ENCODE measurements around the gene IFIH1. TPM values are rescaled to one million over a fixed set of nuclear protein-coding genes. Genes with fewer than 3 reads are reported as not detected.

Gene IFIH1
- total RNA-seq, 1 donor = 7.7 TPM

DNA sequence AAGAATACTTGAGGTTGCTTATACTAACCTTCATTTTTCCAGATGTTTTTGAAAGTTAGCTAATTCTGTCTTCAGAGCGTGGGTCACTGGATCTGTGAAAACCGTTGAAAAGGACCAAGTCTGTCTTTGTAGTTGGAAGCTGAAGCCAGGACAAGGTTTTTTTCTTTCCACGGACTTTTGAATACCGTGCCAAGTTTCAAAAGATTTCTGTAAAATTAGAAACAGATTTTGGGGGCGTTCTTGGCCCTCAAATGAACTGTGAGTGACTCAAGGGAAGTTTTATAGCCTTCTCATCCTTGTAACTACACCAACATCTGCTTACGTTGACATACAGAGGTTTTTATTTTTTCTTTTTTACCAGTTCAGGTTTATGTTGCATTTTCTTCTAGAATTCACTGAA, 75.2 kb downstream of the IFIH1 start, which contains the start of gene FAP:
TSS of gene FAP (minus strand) at position 152 of the 400 bp plus-strand sequence. CDS start at position 34, 118 bp downstream.
- H3K4me3 ChIP-seq (ENCODE audit: low read depth, low read length) = peak within 1 kb of the TSS; percentile 80
- DNase-seq (ENCODE audit: low read depth) = peak; percentile 98

DNA sequence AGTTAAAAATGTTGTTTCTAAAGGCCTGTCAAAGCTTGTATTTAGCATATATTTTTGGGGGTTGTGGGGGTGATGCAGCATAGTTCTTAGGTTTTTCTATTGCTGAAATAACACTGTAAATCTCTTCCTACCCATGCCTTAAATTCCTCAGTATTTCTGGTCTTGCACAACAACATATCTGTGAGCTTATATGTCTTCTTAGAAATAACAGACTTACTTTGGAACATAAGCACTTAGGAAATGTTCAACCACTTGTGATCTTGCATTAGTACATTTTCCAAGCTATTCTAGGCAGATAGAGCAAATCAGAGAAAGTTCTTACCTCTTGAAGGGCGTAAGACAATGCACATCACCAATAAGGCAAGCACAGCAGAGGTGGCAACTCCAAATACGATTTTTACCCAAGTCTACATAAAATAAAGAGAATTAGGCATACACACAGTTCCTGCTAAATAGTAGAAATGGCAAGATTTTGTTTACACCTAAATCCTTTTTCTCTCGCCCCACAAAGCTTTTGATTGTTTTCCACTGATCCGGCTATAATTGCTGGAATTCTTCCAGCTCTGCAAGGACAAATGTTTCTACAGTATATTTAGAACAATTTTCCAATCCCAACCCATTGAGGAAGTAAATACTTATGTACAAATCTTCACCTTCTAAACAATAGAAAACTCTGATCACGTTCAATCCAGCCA, 75.8 kb downstream of the IFIH1 start:
- peak overlapping the region; percentile 80 for H3K4me3 ChIP-seq (ENCODE audit: low read depth, low read length)
- TF ChIP-seq, protein P1, sequence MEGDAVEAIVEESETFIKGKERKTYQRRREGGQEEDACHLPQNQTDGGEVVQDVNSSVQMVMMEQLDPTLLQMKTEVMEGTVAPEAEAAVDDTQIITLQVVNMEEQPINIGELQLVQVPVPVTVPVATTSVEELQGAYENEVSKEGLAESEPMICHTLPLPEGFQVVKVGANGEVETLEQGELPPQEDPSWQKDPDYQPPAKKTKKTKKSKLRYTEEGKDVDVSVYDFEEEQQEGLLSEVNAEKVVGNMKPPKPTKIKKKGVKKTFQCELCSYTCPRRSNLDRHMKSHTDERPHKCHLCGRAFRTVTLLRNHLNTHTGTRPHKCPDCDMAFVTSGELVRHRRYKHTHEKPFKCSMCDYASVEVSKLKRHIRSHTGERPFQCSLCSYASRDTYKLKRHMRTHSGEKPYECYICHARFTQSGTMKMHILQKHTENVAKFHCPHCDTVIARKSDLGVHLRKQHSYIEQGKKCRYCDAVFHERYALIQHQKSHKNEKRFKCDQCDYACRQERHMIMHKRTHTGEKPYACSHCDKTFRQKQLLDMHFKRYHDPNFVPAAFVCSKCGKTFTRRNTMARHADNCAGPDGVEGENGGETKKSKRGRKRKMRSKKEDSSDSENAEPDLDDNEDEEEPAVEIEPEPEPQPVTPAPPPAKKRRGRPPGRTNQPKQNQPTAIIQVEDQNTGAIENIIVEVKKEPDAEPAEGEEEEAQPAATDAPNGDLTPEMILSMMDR (IDR thresholded peaks at IDR 0.05; ENCODE audit: insufficient read depth, low read length) = no peak
- DNase-seq (ENCODE audit: low read depth) = peak; percentile 90

More for the DNA sequence above, 75.2 kb downstream of the IFIH1 start, which contains the start of gene FAP:
- TF ChIP-seq, protein P1 (IDR thresholded peaks at IDR 0.05; ENCODE audit: insufficient read depth, low read length) = no peak

DNA sequence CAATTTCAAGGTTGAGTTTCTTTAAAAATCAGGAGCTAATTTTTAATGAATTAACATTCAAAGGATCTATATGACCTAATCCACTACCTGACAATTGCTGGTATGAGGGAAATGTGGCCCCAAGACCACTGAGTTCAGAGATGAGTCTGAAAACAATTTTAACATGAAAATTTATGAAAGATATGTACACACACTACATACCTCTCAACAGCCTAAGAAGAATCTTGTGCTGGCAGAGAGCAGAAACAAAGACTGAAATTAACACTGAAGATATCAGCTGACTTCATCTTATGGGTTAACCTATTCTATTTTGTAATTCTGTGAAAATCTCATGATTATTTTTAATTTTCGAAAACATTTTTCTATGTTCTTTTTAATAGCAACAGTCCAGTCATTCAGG, 76.9 kb downstream of the IFIH1 start:
- TF ChIP-seq, protein P1 (IDR thresholded peaks at IDR 0.05; ENCODE audit: insufficient read depth, low read length) = no peak
- H3K4me3 ChIP-seq (ENCODE audit: low read depth, low read length) = peak overlapping the region; percentile 80
- no peak for DNase-seq (ENCODE audit: low read depth)

DNA sequence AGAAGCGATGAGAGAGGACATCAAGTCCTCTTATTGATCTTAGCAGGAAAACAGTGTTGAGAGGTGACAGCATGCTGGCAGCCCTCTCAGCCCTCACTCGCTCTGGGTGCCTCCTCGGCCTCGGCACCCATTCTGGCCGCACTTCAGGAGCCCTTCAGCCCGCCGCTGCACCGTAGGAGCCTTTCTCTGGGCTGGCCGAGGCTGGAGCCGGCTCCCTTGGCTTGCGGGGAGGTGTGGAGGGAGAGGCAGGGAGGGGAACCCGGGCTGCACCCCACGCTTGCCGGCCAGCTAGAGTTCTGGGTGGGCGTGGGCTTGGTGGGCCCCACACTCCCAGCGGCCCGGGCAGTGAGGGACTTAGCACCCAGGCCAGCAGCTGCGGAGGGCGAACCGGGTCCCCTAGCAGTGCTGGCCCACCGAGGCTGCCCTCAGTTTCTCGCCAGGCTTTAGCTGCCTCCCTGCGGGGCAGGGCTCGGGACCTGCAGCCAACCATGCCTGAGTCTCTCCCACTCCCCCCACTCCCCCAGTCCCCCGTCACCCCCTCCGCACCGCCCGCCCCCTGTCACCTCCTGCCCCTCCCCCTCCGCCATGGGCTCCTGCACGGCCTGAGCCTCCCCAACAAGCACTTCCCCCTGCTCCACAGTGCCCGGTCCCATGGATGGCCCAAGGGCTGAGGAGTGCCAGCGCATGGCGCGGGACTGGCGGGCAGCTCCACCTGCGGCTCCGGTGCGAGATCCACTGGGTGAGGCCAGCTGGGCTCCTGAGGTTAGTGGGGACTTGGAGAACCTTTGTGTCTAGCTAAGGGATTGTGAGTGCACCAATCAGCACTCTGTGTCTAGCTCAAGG, 83.6 kb downstream of the IFIH1 start:
- no peak overlapping the region for H3K4me3 ChIP-seq (ENCODE audit: low read depth, low read length)
- DNase-seq (ENCODE audit: low read depth) = no peak
- TF ChIP-seq, protein P1 (IDR thresholded peaks at IDR 0.05; ENCODE audit: insufficient read depth, low read length) = no peak

DNA sequence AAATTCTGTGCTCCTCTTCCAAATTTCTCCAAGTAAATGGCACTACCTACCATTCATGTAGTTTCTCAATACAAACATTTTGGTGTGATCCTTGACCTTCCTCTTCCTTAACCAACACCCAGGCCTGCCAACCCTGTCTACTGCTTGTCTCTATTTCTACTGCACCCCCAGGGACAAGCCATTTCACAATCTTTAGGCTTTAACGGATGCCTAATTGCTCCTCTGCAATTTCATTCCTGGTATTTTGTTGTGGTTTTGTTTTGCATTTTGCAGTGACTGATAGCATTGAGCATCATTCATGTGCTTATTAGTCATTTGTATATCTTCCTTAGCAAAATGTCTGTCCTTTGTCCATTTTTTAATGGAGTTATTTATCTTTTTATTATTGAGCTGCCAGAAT, 85.3 kb downstream of the IFIH1 start:
- TF ChIP-seq, protein P1 (IDR thresholded peaks at IDR 0.05; ENCODE audit: insufficient read depth, low read length) = no peak
- DNase-seq (ENCODE audit: low read depth) = peak; percentile 71
- no peak overlapping the region for H3K4me3 ChIP-seq (ENCODE audit: low read depth, low read length)

DNA sequence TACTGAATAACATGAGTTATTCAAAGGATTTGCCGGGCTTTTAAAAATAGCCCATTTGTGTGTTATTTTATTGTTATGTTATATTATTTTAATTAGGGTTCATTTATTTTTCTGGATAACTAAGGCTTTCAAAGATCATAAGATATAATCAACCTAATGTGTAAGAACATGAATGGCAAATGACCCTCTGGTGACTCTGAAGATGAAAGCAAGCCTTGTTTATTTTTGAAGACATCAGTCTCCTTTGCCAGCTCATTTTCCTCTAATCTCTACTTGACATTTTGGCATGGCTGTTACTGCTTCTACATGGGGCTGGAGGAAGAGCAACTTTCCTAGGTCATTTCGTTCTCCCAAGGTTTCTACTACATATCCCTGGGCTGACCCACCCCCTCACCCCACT, 85.8 kb downstream of the IFIH1 start:
- TF ChIP-seq, protein P1 (IDR thresholded peaks at IDR 0.05; ENCODE audit: insufficient read depth, low read length) = no peak
- H3K4me3 ChIP-seq (ENCODE audit: low read depth, low read length) = no peak overlapping the region
- DNase-seq (ENCODE audit: low read depth) = no peak
